Metanephros (tissue), 1 donor: ENCODE results near the gene CALHM2. TPM values are rescaled to one million over a fixed set of nuclear protein-coding genes. Genes with fewer than 3 reads are reported as not detected.

Experiments used
- total RNA-seq: library from RNA; depleted of rRNA; stranded (reverse); fragments of >200 nt; gene quantifications from one replicate; pipeline ENCODE4 v1.2.3, GENCODE V29; 2014

The CALHM2 gene
- total RNA-seq: 21.1 TPM

GRCh38 chr10:103451831-103452505, at the start of gene CALHM2:
Gene CALHM2 (minus strand): TSS chr10:103452370. CDS start chr10:103449941, 2,429 bp downstream.

GRCh38 chr10:103493362-103493915, 41.3 kb upstream of the CALHM2 start, which contains the start of gene NEURL1:
Gene NEURL1 (plus strand): TSS chr10:103493705. CDS start chr10:103494388, 683 bp downstream.

GRCh38 chr10:103479135-103479534, 27.0 kb upstream of the CALHM2 start, which contains the start of gene CALHM3:
Gene CALHM3 (minus strand): TSS chr10:103479240. CDS start chr10:103479032, 208 bp downstream.

GRCh38 chr10:103458720-103459119, 6.5 kb upstream of the CALHM2 start, which contains the start of gene CALHM1:
Gene CALHM1 (minus strand): TSS chr10:103458900. CDS start chr10:103458751, 149 bp downstream.

Other genes with a start within 250 kb of the CALHM2 start
- not detected for gene RPEL1, start 206.5 kb downstream of the CALHM2 start, total RNA-seq
- gene INA, start 175.2 kb downstream of the CALHM2 start, total RNA-seq: 0.58 TPM
- 8.6 TPM for gene PCGF6, start 101.2 kb downstream of the CALHM2 start, total RNA-seq
- 6.1 TPM for gene TAF5, start 84.4 kb downstream of the CALHM2 start, total RNA-seq
- 117 TPM for gene ATP5MK, start 55.9 kb downstream of the CALHM2 start, total RNA-seq
- 31.6 TPM for gene PDCD11, start 55.7 kb downstream of the CALHM2 start, total RNA-seq
- not detected for gene CALHM1, start 6.5 kb upstream of the CALHM2 start, total RNA-seq
- gene CALHM3, start 26.9 kb upstream of the CALHM2 start, total RNA-seq: not detected
- 15.0 TPM for gene NEURL1, start 41.3 kb upstream of the CALHM2 start, total RNA-seq